Activated CD8-positive, alpha-beta memory T cell treated with anti-CD3 and anti-CD28 coated beads, Interleukin-2, amount 50 U/mL, for 48 hours (primary cell): Measurements from ENCODE around the gene STX18.
"Not testable (repeated sequence)": the region's sequence is repeated elsewhere in the genome, so short reads cannot be mapped to it uniquely, and the experiment has no call there.

ENCODE experiments used
- DNase-seq: peaks from one replicate; pipeline ENCODE4 v3.0.0-alpha.2; 2020

STX18 gene

DNA sequence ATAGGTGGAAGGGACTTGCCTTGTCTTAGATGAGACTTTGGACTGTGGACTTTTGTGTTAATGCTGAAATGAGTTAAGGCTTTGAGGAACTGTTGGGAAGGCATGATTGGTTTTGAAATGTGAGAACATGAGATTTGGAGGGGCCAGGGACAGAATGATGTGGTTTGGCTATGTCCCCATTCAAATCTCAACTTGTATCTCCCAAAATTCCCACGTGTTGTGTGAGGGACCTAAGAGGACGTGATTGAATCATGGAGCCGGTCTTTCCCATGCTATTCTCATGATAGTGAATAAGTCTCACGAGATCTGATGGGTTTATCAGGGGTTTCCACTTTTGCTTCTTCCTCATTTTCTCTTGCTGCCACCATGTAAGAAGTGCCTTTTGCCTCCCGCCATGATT lies 10.2 kb upstream of the STX18 start:
- DNase-seq: not testable (repeated sequence)

DNA sequence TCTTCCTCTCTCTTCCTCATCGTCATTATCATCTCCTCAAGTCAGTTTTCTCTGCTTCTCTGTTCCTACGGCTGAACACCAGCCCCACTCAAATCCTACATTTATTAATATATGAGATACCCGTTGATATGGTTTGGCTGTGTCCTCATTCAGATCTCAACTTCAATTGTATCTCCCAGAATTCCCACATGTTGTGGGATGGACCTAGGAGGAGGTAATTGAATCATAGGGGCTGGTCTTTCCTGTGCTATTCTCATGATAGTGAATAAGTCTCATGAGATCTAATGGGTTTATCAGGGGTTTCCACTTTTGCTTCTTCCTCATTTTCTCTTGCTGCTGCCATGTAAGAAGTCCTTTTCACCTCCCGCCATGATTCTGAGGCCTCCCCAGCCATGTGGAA lies 8.3 kb upstream of the STX18 start:
- not testable (repeated sequence) for DNase-seq

DNA sequence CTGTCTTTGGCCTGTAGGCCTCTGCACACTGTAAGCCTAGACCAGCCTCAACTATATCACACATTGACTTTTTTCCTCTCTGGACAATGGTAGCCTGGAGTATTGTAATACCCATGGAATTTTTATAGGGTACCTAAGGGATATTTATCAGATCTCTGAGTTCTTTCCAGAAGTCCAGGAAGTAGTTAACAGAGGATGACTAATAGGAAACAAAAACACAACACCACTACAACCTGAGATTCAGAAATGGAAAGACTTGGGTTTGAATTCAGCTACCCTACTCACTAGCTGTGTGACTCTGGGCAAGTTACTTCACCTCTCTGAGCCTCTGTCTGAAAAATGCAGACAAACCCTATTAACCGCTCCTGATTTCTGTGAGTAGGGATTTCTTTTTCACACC lies 7.7 kb upstream of the STX18 start:
- no peak for DNase-seq

DNA sequence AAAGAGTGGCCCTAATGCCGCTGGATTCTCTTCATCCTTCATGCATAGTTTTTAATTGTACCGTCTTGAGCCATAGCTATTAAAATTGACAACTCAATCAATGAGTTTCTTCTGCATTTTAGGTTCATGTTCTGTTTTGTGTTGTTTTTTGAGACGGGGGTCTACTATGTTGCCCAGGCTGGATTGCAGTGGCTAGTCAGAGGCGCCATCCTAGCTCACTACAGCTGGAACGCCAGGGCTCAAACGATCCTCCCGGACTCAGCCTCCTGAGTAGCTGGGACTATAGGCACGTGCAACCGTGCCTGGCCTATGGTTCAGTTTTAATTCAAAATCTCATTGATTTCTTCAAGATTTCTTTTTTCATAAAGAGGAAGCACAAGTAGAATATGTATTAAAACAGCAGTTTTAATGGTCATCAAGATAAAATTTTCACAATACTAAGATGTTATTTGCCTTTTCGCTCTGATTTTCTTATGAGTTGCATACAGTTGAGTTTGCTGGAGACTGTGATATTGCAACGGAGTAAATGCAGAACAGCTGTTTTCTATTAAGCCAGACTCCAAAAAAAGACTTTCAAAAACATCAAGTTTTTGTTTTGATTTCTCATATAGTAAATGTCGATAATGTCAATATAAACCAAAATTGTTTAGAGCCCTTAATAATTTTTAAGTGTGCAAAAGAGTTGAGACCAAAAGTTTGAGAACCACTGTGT lies 1.1 kb upstream of the STX18 start:
- no peak for DNase-seq

DNA sequence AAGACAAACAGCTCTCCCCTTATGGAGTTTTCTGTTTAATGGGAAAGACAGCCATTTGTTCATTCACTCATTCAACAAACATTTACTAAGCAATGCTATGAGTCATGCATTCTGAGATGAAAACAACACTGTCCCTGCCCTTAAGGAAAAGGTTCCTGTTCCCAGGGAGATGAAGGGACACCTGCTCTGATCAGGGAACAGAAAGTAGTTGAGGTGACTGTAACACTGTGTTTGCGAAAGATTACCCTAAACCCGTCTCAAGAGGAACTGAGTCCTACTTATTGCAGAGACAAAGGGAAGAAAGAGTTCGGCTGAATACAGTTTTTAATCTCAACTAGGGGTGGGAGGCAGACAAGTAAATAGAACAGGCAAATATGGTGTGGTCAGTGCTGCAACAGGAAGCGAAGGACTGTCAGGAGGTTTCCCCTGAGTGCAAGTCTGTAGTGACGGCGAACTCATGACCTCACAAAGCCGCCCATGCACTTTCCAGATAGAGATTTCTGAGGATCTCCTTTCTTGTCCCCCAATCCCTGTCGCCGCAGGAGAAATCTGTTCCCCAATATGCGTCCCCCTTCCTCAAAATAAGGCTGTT lies 712 bp downstream of the STX18 start:
- DNase-seq: peak; percentile 62

DNA sequence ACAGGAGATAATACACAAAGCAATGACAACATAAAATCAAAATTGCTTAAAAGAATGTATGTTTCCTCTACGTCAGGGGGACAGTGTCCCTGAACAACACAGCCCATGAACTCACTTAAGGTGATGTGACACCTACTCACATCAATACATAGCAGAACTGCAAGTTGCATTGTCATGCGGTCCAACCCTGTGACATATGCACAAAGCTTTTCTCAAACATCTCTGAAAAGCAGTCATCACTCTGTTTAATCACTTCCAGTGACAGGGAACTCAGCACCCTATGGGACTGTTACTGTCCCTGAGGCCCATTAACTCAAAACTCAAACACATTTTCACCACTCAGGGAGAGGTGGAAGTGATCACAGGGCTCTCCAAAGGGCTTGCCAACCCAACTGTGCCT lies 2.4 kb downstream of the STX18 start:
- DNase-seq: no peak

DNA sequence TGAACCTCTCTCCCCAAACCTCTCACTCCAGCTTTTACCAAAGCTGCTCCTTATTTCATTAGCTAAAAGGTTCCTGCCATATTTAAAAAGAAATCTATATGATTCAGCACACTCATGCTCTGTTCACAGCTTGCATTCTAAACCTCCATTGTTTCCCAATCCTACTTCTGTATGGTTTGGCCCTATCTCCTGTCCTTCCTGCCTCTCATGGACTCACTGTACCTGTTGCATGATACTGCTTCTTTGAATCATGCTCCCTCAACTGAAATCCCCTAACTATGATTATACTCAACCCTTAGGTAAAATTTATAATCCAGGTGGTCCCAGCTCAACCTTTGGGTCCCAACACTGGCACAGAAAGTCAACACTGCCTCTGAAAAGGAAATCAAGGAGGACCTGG lies 6.3 kb downstream of the STX18 start:
- DNase-seq: no peak

DNA sequence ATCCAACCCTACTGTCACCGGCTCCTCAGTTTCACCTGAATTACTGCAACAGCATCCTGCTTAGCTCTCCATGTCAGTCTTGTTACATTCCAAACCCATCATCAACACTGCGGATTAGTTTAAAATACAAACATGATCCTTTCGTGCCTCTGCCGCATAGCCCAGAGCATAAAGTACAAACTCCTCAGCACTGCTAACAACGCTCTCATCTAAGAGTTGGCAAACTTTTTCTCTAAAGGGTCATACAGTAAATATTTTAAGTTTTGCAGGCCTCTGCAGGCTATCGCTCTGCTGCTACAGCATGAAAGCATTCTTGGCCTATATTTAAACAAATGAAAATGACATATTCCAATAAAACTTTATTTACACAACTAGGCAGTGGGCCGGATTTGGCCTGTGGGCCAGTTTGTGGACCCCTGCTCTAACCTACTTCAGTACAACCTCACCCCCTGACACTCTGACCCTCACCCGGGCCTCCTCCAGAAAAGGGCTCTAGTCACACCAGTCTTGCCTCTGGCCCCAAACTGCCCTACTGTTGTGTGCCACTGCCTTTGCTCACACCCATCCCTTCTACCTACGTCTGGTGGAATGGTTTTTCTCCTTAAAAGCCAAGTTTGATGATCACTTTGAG lies 7.2 kb downstream of the STX18 start:
- DNase-seq: no peak

DNA sequence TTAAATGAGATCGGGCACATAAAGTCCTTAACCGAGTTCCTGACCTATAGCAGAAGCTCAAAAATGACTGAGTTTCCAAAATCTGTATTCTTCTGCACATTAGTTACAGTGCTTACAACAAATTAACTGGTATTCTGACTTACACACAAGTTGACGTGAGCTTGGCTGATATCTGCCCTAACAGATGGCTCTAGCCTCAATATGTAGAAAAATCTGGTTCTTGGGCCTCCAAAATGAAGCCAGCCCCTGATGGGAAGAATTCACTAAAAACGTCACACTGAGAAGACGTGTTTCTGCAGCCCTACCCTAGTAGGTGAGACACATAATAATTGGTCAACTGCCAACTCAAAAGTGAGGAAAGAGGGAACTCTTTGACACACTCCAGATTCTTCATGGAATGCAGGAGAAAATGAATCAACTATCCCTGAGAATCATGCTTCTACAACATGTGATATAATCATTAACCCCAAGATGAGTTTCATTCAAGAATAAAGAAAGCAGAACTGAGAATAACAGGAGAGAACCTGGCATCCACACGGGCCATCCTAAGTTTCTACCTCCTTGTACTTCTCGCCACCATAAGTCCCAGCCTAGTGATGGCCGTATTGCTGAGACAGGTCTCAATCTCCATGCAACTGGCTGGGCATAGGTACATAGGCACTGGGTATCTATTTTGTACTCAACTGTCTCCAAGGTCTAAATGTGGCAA lies 8.2 kb downstream of the STX18 start:
- no peak for DNase-seq

DNA sequence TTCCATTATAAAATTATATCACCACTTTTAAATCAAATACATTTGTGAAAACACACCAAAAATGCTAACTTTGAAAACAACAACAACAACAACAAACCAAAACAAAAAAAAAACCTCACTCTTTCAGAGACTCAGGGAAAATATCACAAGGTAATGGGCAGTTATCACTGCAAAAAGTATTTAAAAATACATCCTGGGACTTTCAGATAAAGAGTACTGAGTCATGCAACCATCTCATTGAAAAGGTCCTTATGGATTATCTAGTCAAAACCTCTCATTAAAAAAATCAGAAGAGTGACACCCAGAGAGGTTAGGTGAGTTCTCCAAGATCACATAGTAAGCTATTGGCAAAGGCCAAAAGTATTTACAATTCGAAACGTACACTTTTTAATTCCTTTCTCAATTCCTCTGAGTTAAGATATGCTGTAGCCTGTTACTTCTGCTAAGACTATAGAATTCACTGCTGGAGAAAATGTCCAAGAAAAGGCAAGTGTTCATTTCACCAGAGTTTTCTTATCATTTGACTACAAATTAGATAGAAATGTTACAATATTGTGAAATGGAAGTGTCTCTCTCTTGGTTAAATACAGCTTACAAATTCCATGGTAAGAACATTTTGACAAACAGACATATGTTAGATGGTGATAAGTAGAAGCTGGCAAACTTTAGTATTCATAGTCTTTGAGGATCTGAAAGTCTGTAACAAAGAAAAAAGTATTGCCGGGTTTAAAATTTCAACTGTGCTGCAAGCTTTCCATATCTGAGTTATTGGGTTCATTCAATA lies 9.3 kb downstream of the STX18 start:
- no peak for DNase-seq

DNA sequence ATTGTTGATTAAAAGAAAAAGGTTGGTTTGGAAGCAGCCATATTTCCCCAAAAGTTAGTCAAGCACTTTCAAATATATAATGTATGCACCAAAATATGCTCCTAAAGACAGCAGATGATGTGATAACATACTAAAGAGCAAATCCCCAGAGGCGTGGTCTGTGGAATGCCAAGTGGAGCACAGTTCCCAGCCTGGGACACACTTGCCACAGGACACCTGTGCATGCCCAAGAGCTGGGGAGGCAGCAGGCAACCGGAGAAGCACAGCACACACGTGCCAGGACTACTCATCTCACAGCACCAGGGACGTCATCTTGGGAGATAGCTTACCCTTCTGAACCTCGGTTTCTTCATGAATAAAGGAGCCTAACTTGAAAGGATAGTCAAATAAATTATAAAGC lies 12.5 kb downstream of the STX18 start:
- no peak for DNase-seq

DNA sequence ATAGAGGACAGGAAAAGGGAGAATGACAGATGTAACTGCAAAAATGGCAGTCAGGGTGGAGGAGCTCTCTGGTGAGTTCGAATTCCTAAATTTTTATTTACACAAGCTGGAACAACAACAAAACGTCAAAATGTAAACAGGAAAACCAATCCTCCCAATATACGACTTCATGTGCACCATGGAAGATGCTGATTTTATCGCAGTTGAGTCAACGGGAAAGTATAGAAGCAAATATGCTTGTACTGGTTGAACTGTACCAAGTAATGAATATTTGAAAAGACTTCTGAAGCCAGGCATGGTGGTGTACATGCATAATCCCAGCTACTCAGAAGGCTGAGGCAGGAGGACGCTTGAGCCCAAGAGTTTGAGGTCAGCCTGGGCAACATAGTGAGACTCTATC lies 15.4 kb downstream of the STX18 start:
- no peak for DNase-seq

DNA sequence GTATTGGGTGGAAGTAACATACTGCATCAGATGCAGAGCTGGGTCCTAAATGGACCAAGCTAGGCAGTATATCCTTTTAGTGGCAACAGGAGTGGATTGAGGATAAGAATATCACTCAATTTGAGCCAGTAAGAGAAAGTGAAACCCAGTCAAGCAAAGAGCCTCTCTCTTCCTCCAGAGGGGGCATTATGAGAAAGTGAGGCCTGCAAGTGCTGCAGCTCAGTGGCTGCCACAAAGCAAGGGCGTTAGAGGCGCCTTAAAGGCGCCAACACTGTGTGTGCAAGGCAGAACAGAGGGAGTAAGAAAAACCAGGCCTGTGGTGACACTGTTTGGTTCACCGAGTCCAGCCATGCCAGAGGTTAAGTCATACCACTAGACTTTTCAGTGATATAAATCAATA lies 17.5 kb downstream of the STX18 start:
- peak; percentile 55 for DNase-seq

DNA sequence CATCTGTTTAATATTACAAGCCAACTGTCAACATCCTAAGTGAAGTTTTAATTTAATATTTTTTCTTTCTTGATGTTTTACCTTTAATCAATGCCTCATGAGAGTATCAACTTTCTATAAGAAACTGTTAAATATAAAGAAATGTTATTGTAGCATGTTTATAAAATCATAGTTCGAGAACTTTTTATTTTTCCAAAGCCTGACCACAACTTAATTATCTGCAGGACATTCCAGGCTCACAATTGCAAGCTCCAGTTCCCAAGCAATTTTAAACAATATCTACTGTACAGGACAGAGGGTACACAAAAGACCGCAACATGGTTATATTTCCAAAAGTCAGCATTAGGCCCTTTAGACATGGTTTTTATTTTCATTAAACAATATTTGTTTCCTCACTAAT lies 20.1 kb downstream of the STX18 start:
- no peak for DNase-seq

DNA sequence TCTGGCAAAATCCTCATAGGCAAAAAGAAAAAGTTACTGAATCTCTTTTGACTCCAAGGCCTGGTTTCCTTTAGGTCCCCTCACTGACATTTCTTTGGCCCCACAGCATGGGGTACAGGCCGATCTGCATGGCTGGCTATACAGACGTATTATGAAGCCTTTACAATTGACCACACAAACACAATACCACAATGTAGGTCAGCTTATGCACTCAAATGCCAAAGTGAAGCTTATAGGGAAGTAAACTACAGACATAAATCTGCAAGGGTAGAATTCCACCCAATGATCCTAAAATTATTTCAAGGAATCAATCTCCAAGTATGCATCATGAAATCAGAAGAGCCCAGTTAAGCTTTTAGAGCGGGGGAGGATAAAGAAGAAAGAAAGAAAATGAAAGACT lies 20.7 kb downstream of the STX18 start:
- no peak for DNase-seq

DNA sequence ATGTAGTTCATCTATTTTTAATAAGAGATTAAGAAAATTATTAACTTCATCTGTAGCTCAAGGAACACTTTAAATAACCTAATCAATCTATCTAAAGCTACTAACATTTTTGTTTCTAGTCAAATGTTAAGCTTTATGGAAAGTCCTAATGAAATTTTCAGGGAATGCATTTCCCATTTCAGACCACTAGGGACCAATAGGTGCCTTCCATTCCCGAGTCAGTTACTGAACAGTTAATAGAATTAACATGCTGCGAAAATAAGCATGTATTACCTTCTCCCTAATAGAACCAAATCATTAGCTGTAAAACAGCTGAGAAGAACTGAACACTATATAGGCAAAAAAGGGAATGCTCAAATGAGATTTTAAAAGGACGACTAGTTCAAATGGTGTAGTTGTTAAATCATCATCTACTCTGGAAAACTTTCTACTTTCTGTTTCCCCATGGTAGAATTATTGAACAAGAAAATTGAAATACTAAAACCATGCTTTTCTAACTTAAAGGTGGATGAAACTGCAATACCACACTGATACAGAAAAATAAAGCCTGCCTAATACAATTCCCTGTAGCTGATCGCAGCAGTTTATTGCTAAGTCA lies 22.5 kb downstream of the STX18 start:
- DNase-seq: no peak

DNA sequence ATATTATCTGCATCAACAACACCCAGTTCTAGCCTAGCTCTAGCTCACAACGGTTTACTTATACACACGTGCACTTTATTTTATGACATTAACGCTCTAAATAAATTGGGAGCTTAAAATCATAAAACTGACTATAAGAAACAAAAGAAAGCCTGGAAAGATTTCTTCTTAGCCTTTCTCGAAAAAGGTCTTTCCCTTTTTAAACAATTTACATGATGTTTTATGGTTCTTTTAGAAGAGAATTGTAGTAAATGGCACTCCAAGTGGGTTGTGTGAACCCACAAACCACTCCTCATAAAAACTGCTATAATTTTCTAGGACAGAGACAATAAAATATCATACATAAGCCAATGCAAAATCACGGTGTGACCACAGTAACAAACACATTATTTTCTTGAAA lies 23.1 kb downstream of the STX18 start:
- no peak for DNase-seq

DNA sequence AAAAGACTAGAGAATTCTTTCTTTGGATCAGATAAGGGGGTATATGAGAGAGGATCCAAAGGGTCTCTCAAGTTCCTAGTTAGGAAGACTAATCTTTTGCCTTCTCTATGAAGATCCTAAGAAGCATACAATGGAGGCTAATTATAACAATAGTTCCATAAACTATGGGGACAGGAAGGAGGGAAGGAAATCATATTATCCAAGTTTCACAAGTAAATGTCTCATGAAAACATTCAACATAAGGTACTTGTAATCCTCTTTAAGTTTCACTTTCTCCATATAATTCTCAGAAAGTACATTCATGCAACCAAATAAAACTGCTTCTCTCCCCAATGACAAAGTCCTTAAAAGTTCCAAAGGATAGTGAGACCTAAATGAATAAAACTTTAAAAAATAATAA lies 27.1 kb downstream of the STX18 start:
- DNase-seq: no peak

DNA sequence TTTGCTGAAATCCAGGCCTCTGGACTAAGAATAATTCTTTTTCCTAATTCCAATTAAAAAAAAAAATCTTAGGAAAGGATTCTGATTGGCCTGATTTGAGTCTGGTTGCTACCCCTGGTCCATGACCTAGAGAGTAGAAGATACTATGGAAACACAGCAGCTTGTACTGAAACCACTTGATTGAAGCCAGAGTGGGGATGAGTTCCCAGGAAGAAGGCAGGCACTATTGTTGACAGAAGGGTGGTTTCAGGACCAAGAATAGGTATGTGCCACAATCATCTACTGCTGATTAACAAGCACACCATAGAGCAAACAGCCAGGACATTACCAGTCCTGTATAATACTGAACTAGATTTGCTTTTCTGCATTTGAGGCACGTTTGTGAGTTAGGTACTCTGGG lies 29.6 kb downstream of the STX18 start:
- no peak for DNase-seq

DNA sequence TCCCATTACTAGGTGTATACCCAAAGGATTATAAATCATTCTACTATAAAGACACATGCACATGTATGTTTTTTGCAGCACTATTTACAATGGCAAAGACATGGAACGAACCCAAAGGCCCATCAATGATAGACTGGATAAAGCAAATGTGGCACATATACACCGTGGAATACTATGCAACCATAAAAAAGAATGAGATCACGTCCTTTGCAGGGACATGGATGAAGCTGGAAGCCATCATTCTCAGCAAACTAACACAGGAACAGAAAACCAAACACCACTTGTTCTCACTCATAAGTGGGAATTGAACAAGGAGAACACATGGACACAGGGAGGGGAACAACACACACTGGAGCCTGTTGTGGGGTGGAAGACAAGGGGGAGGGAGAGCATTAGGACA lies 31.2 kb downstream of the STX18 start:
- DNase-seq: not testable (repeated sequence)

DNA sequence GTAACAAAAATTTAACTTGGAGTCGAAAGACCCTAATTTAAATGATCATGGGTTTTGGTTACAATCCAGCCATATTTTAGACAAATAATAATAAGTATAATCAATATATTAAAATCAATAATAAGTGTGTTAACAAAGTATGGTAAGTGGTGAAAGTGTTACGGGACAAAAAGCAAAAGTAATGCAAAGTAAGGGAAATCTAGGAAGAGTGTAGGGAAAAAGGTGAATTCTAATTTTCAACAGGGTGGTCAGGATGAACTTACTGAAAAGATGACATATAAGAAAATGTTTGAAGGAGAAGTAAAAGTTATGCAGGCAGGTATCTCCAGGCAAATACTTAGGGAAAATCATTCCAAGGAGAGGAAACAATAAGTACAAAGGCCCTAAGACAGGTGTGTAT lies 32.3 kb downstream of the STX18 start:
- no peak for DNase-seq

DNA sequence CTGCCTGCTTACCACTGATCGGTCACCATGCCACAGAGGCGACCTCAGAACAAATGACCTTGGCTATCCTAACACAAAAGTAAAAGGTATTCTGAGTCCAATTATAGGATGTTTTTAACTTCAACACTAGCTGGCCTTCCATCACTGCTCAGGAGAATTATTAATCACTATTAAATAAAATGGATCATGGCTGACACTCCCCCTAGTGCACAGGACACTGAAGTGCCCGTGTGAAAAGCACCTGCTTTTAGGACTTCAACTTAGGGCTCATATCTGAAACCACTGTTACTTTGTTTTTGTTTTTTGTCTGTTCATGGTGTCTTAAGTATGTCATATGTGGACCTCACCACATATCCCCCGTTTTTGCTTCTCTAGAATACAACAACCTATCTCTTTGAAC lies 33.9 kb downstream of the STX18 start:
- DNase-seq: no peak

DNA sequence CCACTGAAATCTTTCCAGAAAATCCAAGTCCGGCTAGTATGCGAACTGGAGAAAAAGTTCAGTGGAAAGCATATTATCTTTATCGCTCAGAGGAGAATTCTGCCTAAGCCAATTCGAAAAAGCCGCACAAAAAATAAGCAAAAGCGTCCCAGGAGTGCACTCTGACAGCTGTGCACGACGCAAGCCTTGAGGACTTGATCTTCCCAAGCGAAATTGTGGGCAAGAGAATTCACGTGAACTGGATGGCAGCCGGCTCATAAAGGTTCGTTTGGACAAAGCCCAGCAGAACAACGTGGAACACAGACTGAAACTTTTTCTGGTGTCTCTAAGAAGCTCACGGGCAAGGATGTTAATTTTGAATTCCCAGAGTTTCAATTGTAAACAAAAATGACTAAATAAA lies 34.4 kb downstream of the STX18 start:
- DNase-seq: no peak
